HG03060 (cell line): Measurements from ENCODE around the gene HSPH1.
"Not testable (repeated sequence)": the region's sequence is repeated elsewhere in the genome, so short reads cannot be mapped to it uniquely, and the experiment has no call there.

ENCODE experiments used
- ATAC-seq: cut with Tn5 transposase; IDR thresholded peaks from one replicate; pipeline ENCODE4 v1.9.1; 2021; ENCODE audit warnings: low read depth, moderate number of reproducible peaks; ENCODE audit not compliant: unreplicated experiment

The HSPH1 gene

DNA sequence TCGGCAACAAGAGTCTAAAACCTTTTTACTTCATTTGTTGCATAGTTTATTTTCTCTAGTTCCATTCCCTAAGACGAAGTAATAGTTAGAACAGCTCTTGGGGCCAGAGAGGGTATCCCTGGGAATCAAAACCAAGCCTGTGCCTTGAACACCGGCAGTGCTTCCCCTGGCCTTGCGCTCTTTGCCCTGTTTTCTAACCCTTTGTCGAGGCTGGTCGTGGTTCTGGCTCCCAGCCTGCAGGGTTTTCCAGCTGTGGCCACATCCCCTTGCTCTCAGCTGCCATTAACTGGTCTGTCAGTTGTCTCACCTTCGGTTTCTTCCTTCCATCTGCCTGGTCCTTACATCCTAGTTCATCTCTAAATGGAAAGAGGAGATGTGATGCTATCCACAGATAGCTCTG lies 61.0 kb downstream of the HSPH1 start:
- ATAC-seq, result no peak

DNA sequence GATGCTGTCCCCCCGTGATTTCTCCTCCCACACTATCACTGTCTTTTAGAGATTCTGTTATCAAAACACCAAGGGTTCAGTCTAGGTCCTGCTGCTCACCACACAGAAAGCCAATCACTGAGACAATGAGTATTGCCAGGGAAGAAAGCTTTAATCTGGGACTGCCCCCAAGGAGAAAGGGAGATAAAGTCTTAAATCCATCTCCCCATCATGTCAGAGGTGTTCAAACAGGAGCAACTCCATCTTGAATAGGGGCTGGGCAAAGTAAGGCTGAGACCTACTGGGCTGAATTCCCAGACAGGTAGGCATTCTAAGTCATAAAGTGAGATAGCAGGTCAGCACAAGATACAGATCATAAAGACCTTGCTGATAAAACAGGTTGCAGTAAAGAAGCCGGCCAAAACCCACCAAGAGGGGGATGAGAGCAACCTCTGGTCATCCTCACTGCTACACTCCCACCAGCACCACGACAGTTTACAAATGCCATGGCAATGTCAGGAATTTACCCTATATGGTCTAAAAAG lies 63.7 kb downstream of the HSPH1 start:
- ATAC-seq, result not testable (repeated sequence)

DNA sequence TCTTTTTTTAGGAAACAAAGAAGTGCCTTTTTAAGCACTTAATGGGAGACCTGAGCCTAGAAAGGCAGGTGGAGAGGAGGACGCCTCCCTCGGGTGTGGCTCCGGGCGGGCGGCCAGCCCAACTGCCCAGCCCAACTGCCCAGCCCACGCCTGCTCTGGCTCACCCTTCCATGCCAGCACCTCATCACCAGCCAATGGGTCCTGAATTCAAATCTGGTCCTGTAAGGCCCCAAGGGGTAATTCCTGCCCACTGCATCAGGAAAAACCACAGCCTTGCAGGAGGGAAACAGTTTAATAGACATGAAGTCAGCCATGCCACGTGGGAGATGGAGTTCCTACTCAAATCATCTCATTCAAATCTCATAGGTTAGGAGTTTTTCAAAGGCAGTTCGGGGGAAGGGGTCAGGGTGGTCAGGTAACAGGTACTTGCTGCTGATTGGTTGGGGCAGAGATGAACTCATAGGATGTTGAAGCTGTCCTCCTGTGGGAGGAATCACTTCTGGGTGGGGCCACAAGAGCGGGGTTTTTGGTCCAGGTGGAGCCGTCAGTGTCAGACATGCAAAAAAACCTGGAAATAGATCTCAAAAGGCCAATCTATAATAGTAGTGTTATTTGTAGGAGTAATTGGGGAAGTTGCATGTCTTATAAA lies 64.9 kb downstream of the HSPH1 start:
- ATAC-seq, result no peak

GRCh38 chr13:31094331-31095015 lies 67.2 kb downstream of the HSPH1 start:
- no peak for ATAC-seq

GRCh38 chr13:31093145-31093885 lies 68.4 kb downstream of the HSPH1 start:
- ATAC-seq, result no peak

- no peak for ATAC-seq
Observed at GRCh38 chr13:31092646-31093045, 69.1 kb downstream of the HSPH1 start.

- ATAC-seq, result no peak
Observed at GRCh38 chr13:31090961-31091624, 70.6 kb downstream of the HSPH1 start.

DNA sequence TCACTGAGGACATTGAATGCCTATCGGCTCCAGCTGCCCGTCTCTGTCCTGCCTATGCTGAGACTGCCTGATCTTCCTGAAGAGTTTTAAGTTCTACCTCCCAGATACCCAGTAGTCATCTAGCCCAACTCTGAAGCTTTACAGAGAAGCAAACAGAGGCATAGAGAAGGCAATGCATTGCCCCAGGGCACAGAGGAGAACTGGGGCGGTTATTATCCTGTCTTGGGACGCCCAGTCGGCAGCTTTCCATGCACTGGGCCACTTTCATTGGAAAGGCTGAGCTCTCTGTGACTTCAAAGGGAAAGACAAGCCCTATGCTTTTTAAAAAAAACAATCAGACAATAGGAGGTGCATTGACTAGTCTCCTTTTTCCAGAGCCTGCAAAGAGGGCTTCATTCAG lies 71.6 kb downstream of the HSPH1 start:
- ATAC-seq, result no peak

DNA sequence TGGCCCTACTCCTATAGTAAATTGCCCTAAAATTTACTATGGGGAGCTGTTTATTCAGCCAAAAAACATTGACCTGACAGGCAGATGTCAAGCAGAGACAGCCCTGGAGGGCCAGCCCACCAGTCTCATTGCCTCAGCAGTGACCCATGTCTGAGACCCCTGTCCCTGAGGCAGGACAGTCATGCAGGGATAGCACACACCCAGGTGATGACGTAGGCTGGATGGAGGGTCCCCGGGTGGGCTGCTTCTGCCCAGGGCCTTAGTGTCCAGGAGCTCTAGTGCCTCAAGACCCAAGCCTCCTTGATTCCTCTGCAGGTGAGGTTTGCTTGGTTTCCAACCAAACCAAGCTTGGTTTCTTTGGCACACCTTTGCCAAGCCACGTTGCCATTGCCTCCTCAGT lies 72.1 kb downstream of the HSPH1 start:
- no peak for ATAC-seq

DNA sequence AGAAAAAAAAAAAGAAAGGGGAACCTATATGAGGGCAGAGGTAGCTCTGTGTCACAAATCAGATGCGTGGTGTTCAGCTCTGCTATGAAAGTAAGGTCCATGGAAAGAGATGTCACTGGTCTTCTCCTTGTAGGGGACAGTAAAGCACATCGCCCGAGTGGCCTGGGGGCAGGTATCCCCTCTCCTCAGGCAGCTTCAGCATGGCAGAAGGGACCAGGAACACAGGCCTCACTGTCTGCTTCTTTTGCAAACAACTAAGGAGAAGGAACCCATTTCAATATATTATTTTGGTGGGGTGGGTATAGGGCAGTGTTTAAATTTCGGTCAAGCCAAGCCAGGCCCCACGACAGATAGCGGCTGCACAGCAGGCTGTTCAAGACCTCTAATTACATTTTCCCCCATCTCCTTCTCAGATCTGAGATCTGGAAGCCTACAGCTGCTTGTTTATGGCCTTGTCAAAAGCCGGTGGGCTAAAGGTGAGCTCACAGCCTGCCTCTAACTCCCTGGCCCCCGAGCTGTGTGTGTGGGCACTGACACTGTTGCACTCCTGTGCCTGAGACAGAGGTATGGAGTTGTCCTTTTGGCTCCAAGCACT lies 72.8 kb downstream of the HSPH1 start:
- no peak for ATAC-seq
